Panc1 (cell line): ENCODE results near the gene MARK4. TPM values are rescaled to one million over a fixed set of nuclear protein-coding genes. Genes with fewer than 3 reads are reported as not detected.

Experiments used
- ATAC-seq: fragments of 200-7000 bp; cut with Tn5 transposase; 2 replicates; pipeline ENCODE4 v1.9.1; 2020; ENCODE audit warnings: mild to moderate bottlenecking, moderate library complexity
- BruUV-seq: library from RNA; stranded (reverse); fragments of 400-500 nt; replicated peaks from 2 replicates; lab custom pipeline; 2021; lab: Mats Ljungman, UMichigan
- CTCF ChIA-PET: fragments of 300-600 bp; sonication (Branson Sonifier 250); formaldehyde crosslinking; loops from one replicate; lab custom pipeline; 2022; ENCODE audit warnings: antibody characterized with exemption; lab: Charles Lee
- POLR2A ChIA-PET: fragments of 300-600 bp; sonication (Branson Sonifier 250); formaldehyde crosslinking; loops from one replicate; lab custom pipeline; 2022; ENCODE audit warnings: antibody characterized with exemption; lab: Charles Lee
- DNase-seq: peaks from one replicate; pipeline ENCODE4 v3.0.0-alpha.2; 2010; ENCODE audit warnings: low read depth, low spot score
- H3K27ac ChIP-seq: 2 replicates; pipeline ENCODE4 v1.5.1; 2011; ENCODE audit warnings: mild to moderate bottlenecking, low read length, inconsistent platforms
- H3K27me3 ChIP-seq: fragments of 200-500 bp; sonication (Bioruptor generic); 2 replicates; pipeline ENCODE4 v1.6.0; 2014; ENCODE audit warnings: low read length, inconsistent platforms; ENCODE audit not compliant: control insufficient read depth, insufficient read depth
- H3K36me3 ChIP-seq: fragments of 200-500 bp; sonication (Bioruptor generic); 2 replicates; pipeline ENCODE4 v1.5.1; 2014; ENCODE audit warnings: inconsistent platforms, mild to moderate bottlenecking, low read length, moderate library complexity; ENCODE audit not compliant: control insufficient read depth, insufficient read depth
- H3K4me1 ChIP-seq: 2 replicates; pipeline ENCODE4 v1.5.1; 2011; ENCODE audit warnings: inconsistent platforms, mild to moderate bottlenecking, low read length, moderate library complexity; ENCODE audit not compliant: control insufficient read depth, insufficient read depth
- H3K4me3 ChIP-seq, 2 experiments: 2 replicates each; pipeline ENCODE4 v1.5.1; 2011 to 2012; ENCODE audit warnings: low read depth in 2 of 2, low read length in 2 of 2, mild to moderate bottlenecking in 2 of 2, inconsistent platforms in 1 of 2, moderate library complexity in 1 of 2
- H3K9me3 ChIP-seq: fragments of 200-500 bp; sonication (Bioruptor generic); 2 replicates; pipeline ENCODE4 v1.5.1; 2014; ENCODE audit warnings: low read depth, mild to moderate bottlenecking, inconsistent platforms, low read length, moderate library complexity; ENCODE audit not compliant: control insufficient read depth, insufficient read depth
- POLR2AphosphoS5 ChIP-seq: IDR thresholded peaks from 2 replicates; pipeline ENCODE4 v1.6.1; 2012; ENCODE audit warnings: mild to moderate bottlenecking, low read depth, low read length, moderate library complexity
- REST ChIP-seq, 2 experiments: IDR thresholded peaks; 2 replicates each; pipeline ENCODE4 v1.6.1; 2011 to 2012; ENCODE audit warnings: low read depth in 2 of 2, control low read depth in 1 of 2, low read length in 1 of 2, mild to moderate bottlenecking in 1 of 2, moderate library complexity in 1 of 2; ENCODE audit not compliant: insufficient read depth in 1 of 2
- SIN3A ChIP-seq: IDR thresholded peaks from 2 replicates; pipeline ENCODE4 v1.6.1; 2012; ENCODE audit warnings: low read depth, mild to moderate bottlenecking, low read length, moderate library complexity, borderline replicate concordance; ENCODE audit not compliant: insufficient read depth
- TCF7L2 ChIP-seq: IDR thresholded peaks from 2 replicates; pipeline ENCODE4 v1.6.1; 2011; ENCODE audit warnings: mild to moderate bottlenecking, low read depth, low read length, inconsistent platforms
- in situ Hi-C: cut with HindIII; loops from 2 replicates; pipeline ENCODE4 v1.10.0; 2016; ENCODE audit warnings: low sequenced_read_pairs, low pct_unique_long_range_greater_than_20kb
- intact Hi-C: fragments of 100-400 bp; cut with micrococcal nuclease; formaldehyde crosslinking; loops from one replicate; pipeline ENCODE4 v1.10.0; 2022; ENCODE audit not compliant: unreplicated experiment
- total RNA-seq: library from RNA; stranded (reverse); gene quantifications from one replicate; pipeline ENCODE4 v1.2.1, GENCODE V29; 2021; ENCODE audit not compliant: unreplicated experiment
- TF ChIP-seq, protein P1 (sequence below): fragments of 450-650 bp; IDR thresholded peaks from 2 replicates; pipeline ENCODE4 v1.5.1; 2017; ENCODE audit warnings: mild to moderate bottlenecking

MARK4 gene
- total RNA-seq, 1 experiment from 2014 or later = 21.6 TPM

- H3K9me3 ChIP-seq = no peaks in the 10 kb centered on the region
- no peaks in the 10 kb centered on the region for H3K36me3 ChIP-seq
- intact Hi-C loops (no loop called here), in situ Hi-C loops (no loop called here)
- H3K27me3 ChIP-seq = no peaks in the 10 kb centered on the region
- POLR2A ChIA-PET = no interaction called here
- no peak for ATAC-seq
- CTCF ChIA-PET = no interaction called here
- DNase-seq = no peak
- H3K4me3 ChIP-seq = no peak overlapping the region
- no TSS peak for BruUV-seq
- no peak overlapping the region for H3K27ac ChIP-seq
- H3K4me1 ChIP-seq = no peaks in the 10 kb centered on the region
- no peak for TF ChIP-seq SIN3A
- TF ChIP-seq, protein P1, sequence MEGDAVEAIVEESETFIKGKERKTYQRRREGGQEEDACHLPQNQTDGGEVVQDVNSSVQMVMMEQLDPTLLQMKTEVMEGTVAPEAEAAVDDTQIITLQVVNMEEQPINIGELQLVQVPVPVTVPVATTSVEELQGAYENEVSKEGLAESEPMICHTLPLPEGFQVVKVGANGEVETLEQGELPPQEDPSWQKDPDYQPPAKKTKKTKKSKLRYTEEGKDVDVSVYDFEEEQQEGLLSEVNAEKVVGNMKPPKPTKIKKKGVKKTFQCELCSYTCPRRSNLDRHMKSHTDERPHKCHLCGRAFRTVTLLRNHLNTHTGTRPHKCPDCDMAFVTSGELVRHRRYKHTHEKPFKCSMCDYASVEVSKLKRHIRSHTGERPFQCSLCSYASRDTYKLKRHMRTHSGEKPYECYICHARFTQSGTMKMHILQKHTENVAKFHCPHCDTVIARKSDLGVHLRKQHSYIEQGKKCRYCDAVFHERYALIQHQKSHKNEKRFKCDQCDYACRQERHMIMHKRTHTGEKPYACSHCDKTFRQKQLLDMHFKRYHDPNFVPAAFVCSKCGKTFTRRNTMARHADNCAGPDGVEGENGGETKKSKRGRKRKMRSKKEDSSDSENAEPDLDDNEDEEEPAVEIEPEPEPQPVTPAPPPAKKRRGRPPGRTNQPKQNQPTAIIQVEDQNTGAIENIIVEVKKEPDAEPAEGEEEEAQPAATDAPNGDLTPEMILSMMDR = no peak
- TF ChIP-seq TCF7L2 = no peak
- TF ChIP-seq POLR2AphosphoS5 = no peak
- no peak for TF ChIP-seq REST (IDR thresholded peaks at IDR 0.05; ENCODE audit: insufficient read depth in 1 of 2, low read depth in 2 of 2, low read length in 1 of 2)
Observed at GRCh38 chr19:45283443-45284033, 32.5 kb downstream of the MARK4 start.

- H3K27ac ChIP-seq = no peak overlapping the region
- TF ChIP-seq SIN3A (no peak), TCF7L2 (no peak), POLR2AphosphoS5 (no peak), REST (IDR thresholded peaks at IDR 0.05; ENCODE audit: insufficient read depth in 1 of 2, low read depth in 2 of 2, low read length in 1 of 2) (no peak)
- TF ChIP-seq, protein P1 = no peak
- in situ Hi-C loops (no loop called here), intact Hi-C loops (no loop called here)
- CTCF ChIA-PET = no interaction called here
- no peaks in the 10 kb centered on the region for H3K36me3 ChIP-seq
- no TSS peak for BruUV-seq
- POLR2A ChIA-PET = interaction anchor here (0.5 to 0.7 kb wide), 2 partner anchors 13 to 20 kb away, joined by 3 read pairs; no protein-coding TSS in a partner anchor
- no peak overlapping the region for H3K4me3 ChIP-seq
- H3K4me1 ChIP-seq = no peaks in the 10 kb centered on the region
- DNase-seq (no peak), ATAC-seq (no peak)
- H3K9me3 ChIP-seq = no peaks in the 10 kb centered on the region
- H3K27me3 ChIP-seq = no peaks in the 10 kb centered on the region
Observed at GRCh38 chr19:45290381-45290931, 39.4 kb downstream of the MARK4 start.
